IPS DF 6.9 (cell line): Measurements from ENCODE around the gene TOP3A.

ENCODE experiments used
- DNase-seq: peaks from one replicate; pipeline ENCODE4 v3.0.0-alpha.2; 2013; ENCODE audit warnings: low read depth, low spot score
- H3K27ac ChIP-seq: one replicate; pipeline ENCODE4 v1.5.1; 2013; ENCODE audit warnings: low read length, control low read depth
- H3K27me3 ChIP-seq: 2 replicates; pipeline ENCODE4 v1.6.1; 2013; ENCODE audit warnings: mild to moderate bottlenecking, low read length; ENCODE audit not compliant: control insufficient read depth, insufficient read depth
- H3K36me3 ChIP-seq: 2 replicates; pipeline ENCODE4 v1.6.1; 2013; ENCODE audit warnings: low read length; ENCODE audit not compliant: control insufficient read depth, insufficient read depth
- H3K4me1 ChIP-seq: 2 replicates; pipeline ENCODE4 v1.6.1; 2013; ENCODE audit warnings: low read length; ENCODE audit not compliant: control insufficient read depth, insufficient read depth
- H3K4me3 ChIP-seq: 2 replicates; pipeline ENCODE4 v1.5.1; 2013; ENCODE audit warnings: mild to moderate bottlenecking, low read length
- H3K9me3 ChIP-seq: 2 replicates; pipeline ENCODE4 v1.6.1; 2013; ENCODE audit warnings: low read length, inconsistent platforms; ENCODE audit not compliant: control insufficient read depth, insufficient read depth
- WGBS: extraction: QIAGEN DNeasy Blood & Tissue Kit; methylation state at CpG from one replicate; pipeline ENCODE4 v1.1.7; 2013; ENCODE audit warnings: mixed read lengths, missing lambda C conversion rate; ENCODE audit not compliant: insufficient read length, insufficient coverage; 5-methylcytosine and 5-hydroxymethylcytosine counted together

The TOP3A gene

DNA sequence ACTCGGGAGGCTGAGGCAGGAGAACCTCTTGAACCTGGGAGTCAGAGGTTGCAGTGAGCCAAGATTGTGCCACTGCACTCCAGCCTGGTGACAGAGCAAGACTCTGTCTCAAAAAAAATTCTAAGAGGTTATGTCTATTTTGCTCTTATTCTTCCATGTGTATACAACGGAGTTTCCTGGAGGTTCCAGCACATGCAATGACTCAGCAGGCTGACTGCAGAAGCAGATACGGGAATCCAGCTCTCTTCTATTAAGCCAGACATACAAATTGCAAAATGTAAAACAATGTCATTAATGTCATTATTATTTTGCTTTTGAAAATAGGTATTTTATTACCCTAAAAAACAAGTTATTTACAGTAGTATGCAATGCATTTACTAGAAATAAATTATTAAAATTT is 35.9 kb downstream of the TOP3A start:
- Histone ChIP-seq H3K36me3 (peaks cover 49% of the 10 kb centered on the region), H3K4me3 (no peak overlapping the region), H3K27me3 (no peaks in the 10 kb centered on the region), H3K9me3 (no peaks in the 10 kb centered on the region), H3K4me1 (no peaks in the 10 kb centered on the region), H3K27ac (no peak overlapping the region)
- no peak for DNase-seq
- WGBS = no CpG with 5 or more reads among the region's 3 CpGs

DNA sequence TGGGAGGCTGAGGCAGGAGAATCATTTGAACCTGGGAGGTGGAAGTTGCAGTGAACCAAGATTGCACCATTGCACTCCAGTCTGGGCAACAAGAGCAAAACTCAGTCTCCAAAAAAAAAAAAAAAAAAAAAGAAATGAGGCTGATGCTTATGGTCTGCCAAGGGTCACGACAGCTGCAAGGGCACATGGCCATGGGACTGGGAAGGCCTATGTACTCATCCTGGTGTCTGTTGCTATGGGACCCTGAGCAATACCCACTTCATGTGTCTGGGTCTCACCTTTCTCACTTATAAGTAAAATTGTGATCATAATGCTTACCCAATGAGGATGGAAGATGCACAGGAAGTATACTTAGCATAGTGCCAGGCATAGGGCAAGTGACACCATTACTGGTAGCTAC is 37.7 kb downstream of the TOP3A start:
- no peak overlapping the region for H3K27ac ChIP-seq
- peaks cover 40% of the 10 kb centered on the region for H3K36me3 ChIP-seq
- DNase-seq = no peak
- H3K27me3 ChIP-seq = no peaks in the 10 kb centered on the region
- H3K4me3 ChIP-seq = no peak overlapping the region
- no peaks in the 10 kb centered on the region for H3K9me3 ChIP-seq
- no peaks in the 10 kb centered on the region for H3K4me1 ChIP-seq
- WGBS = no CpG with 5 or more reads among the region's 1 CpG

DNA sequence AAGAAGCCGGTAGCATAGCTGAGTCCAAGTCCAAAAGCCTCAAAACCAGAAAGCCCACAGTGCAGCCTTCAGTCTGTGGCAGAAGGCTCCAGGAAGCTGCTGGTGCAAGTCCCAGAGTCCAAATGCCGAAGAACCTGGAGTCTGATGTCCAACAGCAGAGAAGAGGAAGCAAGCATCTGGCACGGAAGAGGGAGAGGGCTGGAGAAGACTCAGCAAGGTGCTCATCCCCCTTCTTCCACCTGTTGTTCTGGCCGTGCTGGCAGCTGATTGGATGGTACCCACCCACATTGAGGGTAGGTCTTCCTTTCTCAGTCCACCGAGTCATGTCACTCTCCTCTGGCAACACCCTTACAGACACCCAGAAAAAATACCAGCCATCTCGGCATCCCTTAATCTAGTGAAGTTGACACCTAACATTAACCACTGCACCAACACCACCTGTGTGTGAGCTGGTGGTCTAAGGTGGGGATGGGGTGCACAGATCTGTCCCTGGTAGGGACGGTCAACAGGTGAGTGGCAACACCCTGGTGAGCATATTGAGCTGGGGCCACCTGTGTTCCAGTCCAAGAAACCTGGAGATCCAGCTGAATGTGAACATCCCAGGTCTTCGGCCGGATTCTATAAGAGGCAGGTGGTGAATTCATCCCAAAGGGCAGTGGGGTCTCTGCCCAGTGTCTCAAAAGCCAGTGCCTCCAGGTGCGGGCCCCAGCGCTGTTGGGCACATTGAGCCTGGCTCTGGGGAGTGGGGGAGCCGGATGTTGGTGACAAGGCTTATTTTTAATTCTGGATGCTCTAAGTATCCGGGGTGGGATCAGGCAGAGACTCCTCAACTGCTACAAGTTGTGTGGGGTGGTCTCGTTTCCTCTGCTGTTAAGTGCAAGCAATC is 44.5 kb downstream of the TOP3A start:
- no peak overlapping the region for H3K27ac ChIP-seq
- 0 out of 2 replicates have a peak, but pooled peaks cover 9% of the 10 kb centered on the region for H3K36me3 ChIP-seq
- WGBS = no CpG with 5 or more reads among the region's 14 CpGs
- no peaks in the 10 kb centered on the region for H3K27me3 ChIP-seq
- H3K4me1 ChIP-seq = 0 out of 2 replicates have a peak, but pooled peaks cover 1% of the 10 kb centered on the region
- no peak overlapping the region for H3K4me3 ChIP-seq
- no peaks in the 10 kb centered on the region; the same call in 1 of the 2 replicates for H3K9me3 ChIP-seq
- no peak for DNase-seq

DNA sequence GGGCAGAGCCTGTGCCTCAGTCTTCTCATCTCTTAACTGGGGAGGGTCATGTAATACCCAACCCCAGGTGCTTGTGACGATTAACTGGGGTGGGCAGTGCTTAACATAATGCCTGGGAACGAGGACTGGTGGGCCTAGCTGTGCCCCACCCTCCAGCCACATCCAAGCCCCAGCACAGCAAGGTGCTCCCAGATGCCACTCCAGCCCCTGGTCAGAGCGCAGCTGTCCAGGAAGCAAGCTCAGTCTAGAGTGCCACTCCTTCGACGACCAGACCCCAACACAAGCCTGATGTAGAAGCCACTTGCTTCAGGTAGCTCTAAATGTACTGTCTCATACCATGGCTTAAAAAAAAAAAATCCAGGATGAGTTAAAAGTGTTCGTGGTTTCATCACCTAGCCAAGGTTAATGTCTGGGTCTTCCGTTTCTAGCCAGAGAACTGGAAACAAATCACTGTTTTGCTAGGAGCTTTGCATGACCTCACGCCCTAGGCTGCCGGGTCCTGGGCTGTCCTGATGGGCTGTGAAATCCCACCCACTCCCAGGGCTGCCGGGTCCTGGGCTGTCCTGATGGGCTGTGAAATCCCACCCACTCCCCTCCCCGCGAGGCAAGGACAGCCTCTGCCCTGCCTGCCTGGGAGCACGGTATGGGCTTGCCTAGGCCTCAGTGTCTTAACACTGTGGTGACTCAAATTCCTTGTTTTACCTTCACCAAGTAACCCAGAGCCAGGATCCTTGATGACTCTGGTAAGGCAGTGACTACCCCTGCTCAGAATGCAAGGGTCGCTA is 46.7 kb downstream of the TOP3A start:
- WGBS = no CpG with 5 or more reads among the region's 14 CpGs
- DNase-seq = no peak
- Histone ChIP-seq H3K9me3 (no peaks in the 10 kb centered on the region; the same call in 1 of the 2 replicates), H3K4me3 (no peak overlapping the region), H3K36me3 (peaks cover 19% of the 10 kb centered on the region), H3K27ac (no peak overlapping the region), H3K27me3 (no peaks in the 10 kb centered on the region), H3K4me1 (0 out of 2 replicates have a peak, but pooled peaks cover 1% of the 10 kb centered on the region)

DNA sequence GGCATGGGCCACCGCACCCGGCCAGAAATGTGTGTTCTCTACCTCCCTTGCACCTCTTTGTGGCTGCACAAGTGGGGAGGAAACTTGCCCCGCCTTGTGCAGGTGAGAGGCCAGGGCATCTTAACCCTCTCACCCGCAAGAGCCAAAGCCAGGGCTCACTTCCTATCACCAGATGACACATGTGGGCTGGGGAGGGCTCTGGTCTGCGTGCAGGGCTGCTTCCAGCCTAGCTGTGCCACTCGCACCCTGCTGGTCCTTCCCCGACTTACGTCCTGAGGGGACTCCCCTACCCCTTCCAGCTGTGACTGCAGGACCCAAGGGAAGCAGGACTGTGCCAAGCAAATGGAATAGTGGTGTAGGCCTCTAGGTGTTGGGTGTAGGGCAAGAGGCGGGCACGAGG is 47.4 kb downstream of the TOP3A start:
- no CpG with 5 or more reads among the region's 10 CpGs for WGBS
- H3K36me3 ChIP-seq = peaks cover 21% of the 10 kb centered on the region
- H3K27ac ChIP-seq = no peak overlapping the region
- 0 out of 2 replicates have a peak, but pooled peaks cover 1% of the 10 kb centered on the region for H3K4me1 ChIP-seq
- no peak for DNase-seq
- no peak overlapping the region for H3K4me3 ChIP-seq
- H3K27me3 ChIP-seq = no peaks in the 10 kb centered on the region
- H3K9me3 ChIP-seq = no peaks in the 10 kb centered on the region; the same call in 1 of the 2 replicates

DNA sequence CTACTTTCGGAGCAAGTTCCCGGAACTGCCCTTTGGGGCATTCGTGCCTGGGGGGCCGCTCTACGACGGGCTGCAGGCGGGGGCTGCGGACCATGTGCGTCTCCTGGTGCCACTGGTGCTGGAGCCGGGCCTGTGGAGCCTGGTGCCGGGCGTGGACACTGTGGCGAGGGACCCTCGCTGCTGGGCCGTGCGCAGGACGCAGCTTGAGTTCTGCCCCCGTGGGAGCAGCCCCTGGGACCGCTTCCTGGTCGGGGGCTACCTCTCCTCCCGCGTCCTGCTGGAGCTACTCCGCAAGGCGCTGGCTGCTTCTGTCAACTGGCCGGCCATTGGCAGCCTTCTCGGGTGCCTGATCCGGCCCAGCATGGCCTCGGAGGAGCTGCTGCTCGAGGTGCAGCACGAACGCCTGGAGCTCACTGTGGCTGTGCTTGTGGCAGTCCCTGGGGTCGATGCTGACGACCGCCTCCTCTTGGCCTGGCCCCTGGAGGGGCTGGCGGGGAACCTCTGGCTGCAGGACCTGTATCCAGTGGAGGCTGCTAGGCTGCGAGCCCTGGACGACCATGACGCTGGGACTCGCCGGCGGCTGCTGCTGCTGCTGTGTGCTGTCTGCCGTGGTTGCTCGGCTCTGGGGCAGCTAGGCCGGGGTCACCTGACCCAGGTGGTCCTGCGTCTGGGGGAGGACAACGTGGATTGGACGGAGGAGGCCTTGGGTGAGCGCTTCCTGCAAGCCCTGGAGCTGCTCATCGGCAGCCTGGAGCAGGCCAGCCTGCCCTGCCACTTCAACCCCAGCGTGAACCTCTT is 50.7 kb downstream of the TOP3A start:
- H3K4me3 ChIP-seq = no peak overlapping the region
- peaks cover 3% of the 10 kb centered on the region; the same call in 1 of the 2 replicates for H3K4me1 ChIP-seq
- no CpG with 5 or more reads among the region's 50 CpGs for WGBS
- H3K36me3 ChIP-seq = peaks cover 21% of the 10 kb centered on the region
- DNase-seq = no peak
- no peaks in the 10 kb centered on the region for H3K27me3 ChIP-seq
- no peaks in the 10 kb centered on the region for H3K9me3 ChIP-seq
- H3K27ac ChIP-seq = no peak overlapping the region

DNA sequence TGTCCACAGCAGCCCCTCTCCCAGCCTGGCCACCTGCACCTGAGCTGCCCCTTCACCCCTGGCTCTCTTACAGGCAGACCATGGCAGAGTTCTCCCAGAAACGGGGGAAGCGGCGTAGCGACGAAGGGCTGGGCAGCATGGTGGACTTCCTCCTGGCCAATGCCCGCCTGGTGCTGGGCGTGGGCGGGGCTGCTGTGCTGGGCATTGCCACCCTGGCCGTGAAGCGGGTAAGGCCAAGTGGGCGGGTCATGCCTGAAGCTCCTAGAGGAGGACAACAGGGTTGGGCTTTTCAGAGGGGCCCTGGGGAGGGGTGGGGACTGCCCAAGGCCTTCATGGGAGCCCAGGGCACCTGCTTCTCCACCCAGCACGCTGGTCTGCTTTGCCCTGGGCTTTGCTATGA is 52.2 kb downstream of the TOP3A start:
- Histone ChIP-seq H3K4me1 (peaks cover 3% of the 10 kb centered on the region; the same call in 1 of the 2 replicates), H3K36me3 (peaks cover 21% of the 10 kb centered on the region), H3K27me3 (no peaks in the 10 kb centered on the region), H3K9me3 (no peaks in the 10 kb centered on the region), H3K27ac (no peak overlapping the region), H3K4me3 (no peak overlapping the region)
- no CpG with 5 or more reads among the region's 12 CpGs for WGBS
- DNase-seq = no peak

DNA sequence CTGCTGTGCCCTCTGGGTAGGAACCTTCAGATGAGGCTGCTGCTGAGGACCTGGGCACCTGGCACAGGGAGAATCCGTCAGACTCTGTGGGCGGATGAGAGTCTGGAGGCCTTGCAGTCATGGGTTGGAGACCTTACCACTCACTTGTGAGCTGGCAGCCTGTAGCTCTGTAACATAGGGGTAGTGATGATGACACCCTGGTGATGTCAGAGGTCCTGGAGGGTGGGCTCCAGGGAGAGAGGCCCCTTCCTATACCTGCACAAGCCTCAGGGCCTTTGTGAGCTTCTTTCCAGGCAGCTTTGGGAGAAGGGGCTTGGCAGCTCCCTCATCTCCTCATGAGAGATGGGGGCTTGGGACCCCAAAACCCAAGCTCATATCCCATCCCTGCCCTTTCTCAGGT is 52.7 kb downstream of the TOP3A start:
- Histone ChIP-seq H3K27me3 (no peaks in the 10 kb centered on the region), H3K4me1 (peaks cover 6% of the 10 kb centered on the region), H3K9me3 (no peaks in the 10 kb centered on the region), H3K36me3 (peaks cover 21% of the 10 kb centered on the region), H3K27ac (no peak overlapping the region), H3K4me3 (no peak overlapping the region)
- no peak for DNase-seq
- no CpG with 5 or more reads among the region's 2 CpGs for WGBS

DNA sequence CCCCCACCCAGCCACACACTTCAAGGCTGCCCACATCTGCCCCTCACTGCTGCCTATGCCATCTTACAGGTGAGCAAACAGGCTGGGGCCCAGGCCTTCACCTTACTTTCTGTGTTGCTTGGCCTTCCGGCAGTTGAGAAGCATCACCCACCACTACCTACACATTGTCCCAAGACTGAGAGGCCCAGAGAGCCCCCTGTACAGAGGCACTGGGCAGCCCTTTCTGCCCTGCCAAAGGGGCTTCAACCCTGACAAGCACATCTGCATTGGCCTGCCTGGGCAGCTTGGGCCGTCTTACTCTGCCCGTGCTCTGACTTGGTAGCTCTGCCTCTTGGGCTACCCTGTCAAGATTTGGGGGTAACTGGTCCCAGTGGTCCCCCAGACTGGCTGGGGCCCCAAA is 53.1 kb downstream of the TOP3A start:
- Histone ChIP-seq H3K4me3 (peak overlapping the region; percentile 85; the same call in 1 of the 2 replicates), H3K9me3 (no peaks in the 10 kb centered on the region), H3K36me3 (peaks cover 21% of the 10 kb centered on the region), H3K27me3 (no peaks in the 10 kb centered on the region), H3K27ac (no peak overlapping the region), H3K4me1 (peaks cover 6% of the 10 kb centered on the region)
- no CpG with 5 or more reads among the region's 3 CpGs for WGBS
- DNase-seq = no peak

DNA sequence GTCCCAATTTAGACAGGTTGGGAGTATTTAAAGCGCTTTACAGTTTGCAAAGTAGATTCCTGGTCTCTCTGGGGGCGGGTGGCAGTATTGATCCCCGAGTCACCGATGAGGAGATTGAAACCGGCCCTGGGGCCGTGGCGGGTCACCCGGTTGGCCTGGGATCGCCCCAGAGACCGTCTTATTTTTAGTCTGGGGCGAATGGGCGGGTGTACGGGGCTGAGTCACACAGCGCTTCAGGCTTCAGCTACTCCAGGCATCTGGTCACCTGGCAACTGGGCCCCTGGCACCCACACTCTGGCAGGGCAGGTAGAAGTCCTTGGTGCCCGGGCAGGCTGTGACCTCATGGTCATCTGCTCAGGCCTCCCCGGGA is 53.7 kb downstream of the TOP3A start:
- WGBS = no CpG with 5 or more reads among the region's 16 CpGs
- Histone ChIP-seq H3K4me3 (peak overlapping the region; percentile 85), H3K27ac (no peak overlapping the region), H3K4me1 (peaks cover 6% of the 10 kb centered on the region), H3K27me3 (no peaks in the 10 kb centered on the region), H3K9me3 (no peaks in the 10 kb centered on the region), H3K36me3 (peaks cover 25% of the 10 kb centered on the region)
- no peak for DNase-seq
